Epithelial cell of esophagus (primary cell): ENCODE results near the gene PDF.

Source experiments
- DNase-seq: peaks from one replicate; pipeline ENCODE4 v3.0.0; 2010; ENCODE audit warnings: low read depth
- H3K4me3 ChIP-seq: 2 replicates; pipeline ENCODE4 v1.5.1; 2011; ENCODE audit warnings: mild to moderate bottlenecking, low read length, control low read depth
- TF ChIP-seq, protein P1 (sequence below): IDR thresholded peaks from 2 replicates; pipeline ENCODE4 v1.5.1; 2011; ENCODE audit warnings: low read depth, mild to moderate bottlenecking, low read length, control low read depth, inconsistent platforms; ENCODE audit not compliant: insufficient read depth; ENCODE audit errors: missing control alignments

PDF gene, protein sequence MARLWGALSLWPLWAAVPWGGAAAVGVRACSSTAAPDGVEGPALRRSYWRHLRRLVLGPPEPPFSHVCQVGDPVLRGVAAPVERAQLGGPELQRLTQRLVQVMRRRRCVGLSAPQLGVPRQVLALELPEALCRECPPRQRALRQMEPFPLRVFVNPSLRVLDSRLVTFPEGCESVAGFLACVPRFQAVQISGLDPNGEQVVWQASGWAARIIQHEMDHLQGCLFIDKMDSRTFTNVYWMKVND

DNA sequence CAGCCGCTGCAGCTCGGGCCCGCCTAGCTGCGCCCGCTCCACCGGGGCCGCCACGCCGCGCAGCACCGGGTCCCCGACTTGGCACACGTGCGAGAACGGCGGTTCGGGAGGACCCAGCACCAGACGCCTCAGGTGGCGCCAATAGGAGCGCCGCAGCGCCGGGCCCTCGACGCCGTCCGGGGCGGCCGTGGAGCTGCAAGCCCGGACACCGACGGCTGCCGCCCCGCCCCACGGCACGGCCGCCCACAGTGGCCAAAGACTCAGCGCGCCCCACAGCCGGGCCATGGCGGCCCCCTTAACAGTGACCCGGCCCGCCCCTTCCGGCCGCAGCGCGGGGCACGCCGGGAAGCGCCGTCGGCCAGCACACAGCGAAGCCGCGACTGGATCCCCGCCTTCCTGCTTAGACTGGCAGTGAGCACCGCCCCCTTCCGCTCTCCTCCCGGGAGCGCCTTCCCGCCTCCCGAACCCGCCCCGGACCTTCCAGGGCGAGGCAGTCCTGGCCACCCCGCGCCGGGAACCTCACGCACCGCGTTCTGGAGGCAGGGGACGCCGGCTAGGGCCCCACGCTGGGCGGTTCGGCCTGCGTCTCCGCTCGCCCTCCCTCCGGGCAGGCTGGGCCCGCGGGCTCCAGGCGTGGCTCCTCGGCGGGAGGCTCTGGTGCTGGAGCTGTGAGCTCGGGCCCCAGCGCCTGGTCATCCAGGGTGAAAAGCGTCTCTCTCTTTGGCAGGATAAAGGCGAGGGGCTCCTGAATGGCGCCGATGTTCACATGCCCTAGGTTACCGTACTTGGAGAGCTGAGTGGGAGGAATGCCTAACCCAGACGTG, at the start of gene PDF:
TSS of gene PDF (minus strand) at position 303 of the 824 bp plus-strand sequence. CDS start at position 285, 18 bp downstream.
- peak within 1 kb of the TSS; percentile 73 for H3K4me3 ChIP-seq
- peak; percentile 95 for DNase-seq
- TF ChIP-seq, protein P1, sequence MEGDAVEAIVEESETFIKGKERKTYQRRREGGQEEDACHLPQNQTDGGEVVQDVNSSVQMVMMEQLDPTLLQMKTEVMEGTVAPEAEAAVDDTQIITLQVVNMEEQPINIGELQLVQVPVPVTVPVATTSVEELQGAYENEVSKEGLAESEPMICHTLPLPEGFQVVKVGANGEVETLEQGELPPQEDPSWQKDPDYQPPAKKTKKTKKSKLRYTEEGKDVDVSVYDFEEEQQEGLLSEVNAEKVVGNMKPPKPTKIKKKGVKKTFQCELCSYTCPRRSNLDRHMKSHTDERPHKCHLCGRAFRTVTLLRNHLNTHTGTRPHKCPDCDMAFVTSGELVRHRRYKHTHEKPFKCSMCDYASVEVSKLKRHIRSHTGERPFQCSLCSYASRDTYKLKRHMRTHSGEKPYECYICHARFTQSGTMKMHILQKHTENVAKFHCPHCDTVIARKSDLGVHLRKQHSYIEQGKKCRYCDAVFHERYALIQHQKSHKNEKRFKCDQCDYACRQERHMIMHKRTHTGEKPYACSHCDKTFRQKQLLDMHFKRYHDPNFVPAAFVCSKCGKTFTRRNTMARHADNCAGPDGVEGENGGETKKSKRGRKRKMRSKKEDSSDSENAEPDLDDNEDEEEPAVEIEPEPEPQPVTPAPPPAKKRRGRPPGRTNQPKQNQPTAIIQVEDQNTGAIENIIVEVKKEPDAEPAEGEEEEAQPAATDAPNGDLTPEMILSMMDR, result no peak

DNA sequence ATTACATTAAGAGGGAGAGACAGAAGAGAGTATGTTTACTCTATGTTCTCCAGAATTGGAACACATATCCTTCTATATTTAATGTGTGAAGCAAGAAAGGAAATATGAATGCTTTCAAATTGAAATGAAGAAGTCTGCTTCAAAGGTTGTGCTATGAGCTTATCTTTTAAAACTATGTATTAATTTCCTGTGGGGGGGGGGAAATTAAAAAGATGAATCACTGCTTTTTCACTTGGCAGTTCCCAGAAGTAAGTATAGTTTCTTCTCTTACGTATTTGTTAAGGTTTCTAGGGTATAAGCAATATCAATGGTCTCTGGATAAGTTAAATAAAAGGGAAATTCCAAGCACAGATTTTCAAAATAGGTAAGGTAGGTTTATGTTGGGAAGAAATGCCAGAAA, 48.4 kb upstream of the PDF start:
- H3K4me3 ChIP-seq, result no peak overlapping the region
- DNase-seq, result no peak
- TF ChIP-seq, protein P1, result no peak

DNA sequence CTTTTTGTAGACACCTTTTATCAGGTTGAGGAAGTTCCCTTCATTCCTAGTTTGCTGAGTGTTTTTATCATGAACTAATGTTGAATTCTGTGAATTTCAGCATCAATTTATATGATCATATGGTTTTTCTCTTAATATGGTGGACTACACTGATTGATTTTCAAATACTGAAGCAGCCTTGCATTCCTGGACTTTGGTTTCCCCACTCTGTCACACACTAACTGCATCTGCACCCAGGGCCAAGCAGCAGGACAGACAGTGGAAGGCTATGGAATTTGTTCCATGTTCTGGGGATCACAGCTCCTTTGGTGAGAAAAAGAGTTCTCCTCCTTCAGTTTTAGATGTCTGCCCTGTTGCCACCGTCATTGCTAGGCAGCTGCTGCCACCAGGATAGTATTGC, 47.6 kb upstream of the PDF start:
- no peak for DNase-seq
- TF ChIP-seq, protein P1, result no peak
- no peak overlapping the region for H3K4me3 ChIP-seq

DNA sequence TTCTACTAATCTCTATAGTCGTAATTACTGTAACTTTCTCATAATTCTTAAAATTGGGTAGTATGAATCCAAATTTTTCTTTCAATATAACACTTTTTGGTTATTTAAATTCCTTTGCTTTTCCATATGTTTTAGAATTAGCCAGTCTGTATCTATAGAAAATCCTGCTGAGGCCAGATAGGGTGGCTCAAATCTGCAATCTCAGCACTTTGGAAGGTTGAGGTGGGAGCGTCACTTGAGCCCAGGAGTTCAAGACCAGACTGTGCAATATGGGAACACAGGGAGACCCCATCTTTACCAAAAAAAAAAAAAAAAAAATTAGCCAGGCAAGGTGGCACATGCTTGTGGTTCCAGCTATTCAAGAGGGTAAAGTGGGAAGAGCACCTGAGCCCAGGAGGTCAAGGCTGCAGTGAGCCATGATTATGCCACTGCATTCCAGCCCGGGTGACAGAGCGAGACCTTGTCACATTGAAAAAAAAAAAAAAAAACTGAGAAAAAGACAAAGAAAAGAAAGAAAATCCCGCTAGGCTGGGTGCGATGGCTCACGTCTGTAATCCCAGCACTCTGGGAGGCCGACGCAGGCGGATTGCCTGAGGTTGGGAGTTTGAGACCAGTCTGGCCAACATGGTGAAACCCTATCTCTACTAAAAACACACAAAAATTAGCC, 46.1 kb upstream of the PDF start:
- TF ChIP-seq, protein P1, result no peak
- H3K4me3 ChIP-seq, result no peak overlapping the region
- DNase-seq, result no peak

DNA sequence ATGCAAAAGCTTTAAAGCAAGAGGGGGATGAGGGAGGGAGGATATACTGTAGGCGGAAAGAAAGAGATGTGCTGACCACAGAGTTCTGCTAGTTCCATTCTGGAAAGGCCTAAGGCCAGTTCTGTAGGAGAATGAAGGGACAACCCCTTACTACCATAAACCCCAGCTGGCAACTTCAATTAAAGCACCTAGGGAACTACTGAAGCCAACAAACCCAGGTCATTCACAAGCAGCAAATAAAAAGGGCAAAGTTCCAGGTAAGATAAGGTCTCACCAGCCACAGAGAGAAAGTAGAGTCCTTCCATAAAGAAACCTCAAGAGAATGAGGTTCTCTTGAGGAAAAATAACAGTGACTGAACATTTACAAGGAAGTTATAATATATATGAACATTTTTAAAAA, 42.6 kb upstream of the PDF start:
- DNase-seq, result no peak
- H3K4me3 ChIP-seq, result no peak overlapping the region
- TF ChIP-seq, protein P1, result no peak

DNA sequence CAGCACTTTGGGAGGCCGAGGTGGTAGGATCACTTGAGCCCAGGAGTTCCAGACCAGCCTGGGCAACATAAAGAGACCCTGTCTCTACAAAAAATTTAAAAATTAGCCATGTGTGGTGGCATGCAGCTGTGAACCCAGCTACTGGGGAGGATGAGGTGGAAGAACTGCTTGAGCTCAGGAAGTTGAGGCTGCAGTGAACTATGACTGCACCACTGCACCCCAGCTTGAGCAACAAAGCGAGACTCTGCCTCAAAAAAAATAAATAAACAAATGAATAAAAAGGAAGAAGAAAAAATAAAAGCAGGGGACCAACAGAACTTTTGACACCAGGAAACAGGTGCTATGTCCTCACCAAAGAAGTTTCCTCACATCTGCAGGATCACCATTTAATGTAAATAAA, 41.2 kb upstream of the PDF start:
- TF ChIP-seq, protein P1, result no peak
- DNase-seq, result no peak

More for the DNA sequence above, 41.2 kb upstream of the PDF start:
- no peak overlapping the region for H3K4me3 ChIP-seq
